H9 (cell line): ENCODE data around the gene GAREM2. TPM values are rescaled to one million over a fixed set of nuclear protein-coding genes. Genes with fewer than 3 reads are reported as not detected.

Experiments
- DNase-seq: peaks from one replicate; pipeline ENCODE4 v3.0.0-alpha.2; 2017
- H2AFZ ChIP-seq: one replicate; pipeline ENCODE4 v1.6.1; 2013; ENCODE audit warnings: mild to moderate bottlenecking, low read length, control low read depth, moderate library complexity
- H2AK5ac ChIP-seq: 2 replicates; pipeline ENCODE4 v1.6.1; 2013; ENCODE audit warnings: low read length, control low read depth, mixed read lengths; ENCODE audit not compliant: insufficient read length
- H2BK120ac ChIP-seq: one replicate; pipeline ENCODE4 v1.6.1; 2013; ENCODE audit warnings: low read depth, mild to moderate bottlenecking, low read length, control low read depth, inconsistent platforms; ENCODE audit not compliant: poor library complexity, severe bottlenecking
- H2BK12ac ChIP-seq: 2 replicates; pipeline ENCODE4 v1.6.1; 2013; ENCODE audit warnings: low read length, control low read depth, mixed read lengths, low read depth; ENCODE audit not compliant: insufficient read length
- H2BK15ac ChIP-seq: 2 replicates; pipeline ENCODE4 v1.6.1; 2013; ENCODE audit warnings: low read depth, low read length, control low read depth
- H2BK20ac ChIP-seq: one replicate; pipeline ENCODE4 v1.6.1; 2013; ENCODE audit warnings: low read depth, mild to moderate bottlenecking, low read length, control low read depth, inconsistent platforms; ENCODE audit not compliant: poor library complexity, severe bottlenecking
- H2BK5ac ChIP-seq: 2 replicates; pipeline ENCODE4 v1.6.1; 2013; ENCODE audit warnings: low read length, control low read depth, mixed read lengths; ENCODE audit not compliant: insufficient read length
- H3K14ac ChIP-seq: 2 replicates; pipeline ENCODE4 v1.6.1; 2013; ENCODE audit warnings: low read length, control low read depth; ENCODE audit not compliant: insufficient read depth
- H3K18ac ChIP-seq: 2 replicates; pipeline ENCODE4 v1.6.1; 2013; ENCODE audit warnings: low read depth, mild to moderate bottlenecking, mixed read lengths, low read length, control low read depth; ENCODE audit not compliant: insufficient read length
- H3K23ac ChIP-seq: 2 replicates; pipeline ENCODE4 v1.6.1; 2013; ENCODE audit warnings: low read length, control low read depth, mixed read lengths, low read depth; ENCODE audit not compliant: insufficient read length
- H3K23me2 ChIP-seq: 2 replicates; pipeline ENCODE4 v1.6.1; 2013; ENCODE audit warnings: low read depth, mild to moderate bottlenecking, mixed read lengths, low read length, control low read depth; ENCODE audit not compliant: insufficient read length, poor library complexity, severe bottlenecking
- H3K27ac ChIP-seq: 2 replicates; pipeline ENCODE4 v1.5.1; 2013; ENCODE audit warnings: low read length, control low read depth, mixed read lengths, low read depth; ENCODE audit not compliant: insufficient read length
- H3K27me3 ChIP-seq: 2 replicates; pipeline ENCODE4 v1.6.1; 2013; ENCODE audit warnings: low read length, control low read depth, inconsistent platforms; ENCODE audit not compliant: insufficient read depth
- H3K4ac ChIP-seq: 2 replicates; pipeline ENCODE4 v1.6.1; 2013; ENCODE audit warnings: low read depth, mild to moderate bottlenecking, control low read depth, inconsistent platforms, low read length, moderate library complexity
- H3K4me1 ChIP-seq: 2 replicates; pipeline ENCODE4 v1.6.1; 2013; ENCODE audit warnings: low read length, control low read depth, inconsistent platforms; ENCODE audit not compliant: insufficient read depth
- H3K4me2 ChIP-seq: 2 replicates; pipeline ENCODE4 v1.6.1; 2013; ENCODE audit warnings: low read length, control low read depth, mixed read lengths; ENCODE audit not compliant: insufficient read length, insufficient read depth
- H3K56ac ChIP-seq: 2 replicates; pipeline ENCODE4 v1.6.1; 2013; ENCODE audit warnings: low read depth, mild to moderate bottlenecking, mixed read lengths, low read length, control low read depth; ENCODE audit not compliant: insufficient read length
- H3K79me1 ChIP-seq: 2 replicates; pipeline ENCODE4 v1.6.1; 2013; ENCODE audit warnings: low read depth, mild to moderate bottlenecking, moderate library complexity, low read length, control low read depth, inconsistent platforms; ENCODE audit not compliant: insufficient read depth, poor library complexity, severe bottlenecking
- H3K79me2 ChIP-seq: 2 replicates; pipeline ENCODE4 v1.6.1; 2013; ENCODE audit warnings: low read length, control low read depth, inconsistent platforms; ENCODE audit not compliant: insufficient read depth
- H3K9ac ChIP-seq: 2 replicates; pipeline ENCODE4 v1.6.1; 2013; ENCODE audit warnings: low read length, control low read depth, mixed read lengths; ENCODE audit not compliant: insufficient read length; ENCODE audit errors: extremely low read depth
- H3K9me3 ChIP-seq: one replicate; pipeline ENCODE4 v1.6.1; 2013; ENCODE audit warnings: low read depth, low read length, inconsistent platforms; ENCODE audit not compliant: control insufficient read depth
- H3T11ph ChIP-seq: one replicate; pipeline ENCODE4 v1.6.1; 2013; ENCODE audit warnings: mild to moderate bottlenecking, low read length, control low read depth, inconsistent platforms
- H4K20me1 ChIP-seq: one replicate; pipeline ENCODE4 v1.6.1; 2013; ENCODE audit not compliant: control insufficient read depth, insufficient read length, insufficient read depth
- H4K5ac ChIP-seq: 2 replicates; pipeline ENCODE4 v1.6.1; 2013; ENCODE audit warnings: low read depth, mild to moderate bottlenecking, mixed read lengths, low read length, control low read depth; ENCODE audit not compliant: insufficient read length
- H4K8ac ChIP-seq: replicated peaks from 2 replicates; pipeline ENCODE4 v1.6.1; 2013; ENCODE audit warnings: low read length, control low read depth, mixed read lengths, low read depth; ENCODE audit not compliant: insufficient read length
- H4K91ac ChIP-seq: 2 replicates; pipeline ENCODE4 v1.6.1; 2013; ENCODE audit warnings: low read depth, mild to moderate bottlenecking, moderate library complexity, mixed read lengths, low read length, control low read depth; ENCODE audit not compliant: insufficient read length
- H3K27ac Mint-ChIP-seq, 3 experiments: 2 replicates in 2 of 3; 3 replicates in 1 of 3; pipeline ENCODE4 v1.8.0; 2020 to 2021; ENCODE audit warnings: mixed read lengths in 3 of 3, mild to moderate bottlenecking in 1 of 3, moderate library complexity in 1 of 3
- H3K27me3 Mint-ChIP-seq: 2 replicates; pipeline ENCODE4 v1.8.0; 2021; ENCODE audit warnings: low read depth, mild to moderate bottlenecking, moderate library complexity, mixed read lengths
- H3K36me3 Mint-ChIP-seq, 3 experiments: 2 replicates in 2 of 3; 3 replicates in 1 of 3; pipeline ENCODE4 v1.8.0; 2020 to 2021; ENCODE audit warnings: low read depth in 3 of 3, mixed read lengths in 3 of 3; ENCODE audit not compliant: insufficient read depth in 1 of 3
- H3K4me1 Mint-ChIP-seq, 2 experiments: 2 replicates each; pipeline ENCODE4 v1.8.0; 2020; ENCODE audit warnings: mixed read lengths in 2 of 2
- H3K4me3 Mint-ChIP-seq, 2 experiments: 2 replicates in 1 of 2; 3 replicates in 1 of 2; pipeline ENCODE4 v1.8.0; 2020 to 2021; ENCODE audit warnings: mild to moderate bottlenecking in 2 of 2, mixed read lengths in 2 of 2, moderate library complexity in 1 of 2
- H3K9me3 Mint-ChIP-seq, 2 experiments: 2 replicates in 1 of 2; 3 replicates in 1 of 2; pipeline ENCODE4 v1.8.0; 2020; ENCODE audit warnings: mild to moderate bottlenecking in 2 of 2, mixed read lengths in 2 of 2, moderate library complexity in 1 of 2
- WGBS: extraction: QIAGEN DNeasy Blood & Tissue Kit; methylation state at CpG from one replicate; pipeline ENCODE4 v1.1.7; 2013; ENCODE audit warnings: missing lambda C conversion rate, low lambda C conversion rate, mixed read lengths; ENCODE audit not compliant: insufficient read length; ENCODE audit errors: extremely low coverage; 5-methylcytosine and 5-hydroxymethylcytosine counted together
- total RNA-seq: library from RNA; stranded (reverse); gene quantifications from 2 replicates; pipeline ENCODE4 v1.2.1, GENCODE V29; 2021
- TF ChIP-seq, protein P1 (sequence below): fragments of 200-600 bp; sonication (generic); conservative IDR thresholded peaks from 3 replicates; pipeline ENCODE4 v1.8.0; 2021; ENCODE audit warnings: antibody characterized with exemption, mild to moderate bottlenecking

The GAREM2 gene
- total RNA-seq, 1 experiment from 2014 or later = 14.4 TPM

DNA sequence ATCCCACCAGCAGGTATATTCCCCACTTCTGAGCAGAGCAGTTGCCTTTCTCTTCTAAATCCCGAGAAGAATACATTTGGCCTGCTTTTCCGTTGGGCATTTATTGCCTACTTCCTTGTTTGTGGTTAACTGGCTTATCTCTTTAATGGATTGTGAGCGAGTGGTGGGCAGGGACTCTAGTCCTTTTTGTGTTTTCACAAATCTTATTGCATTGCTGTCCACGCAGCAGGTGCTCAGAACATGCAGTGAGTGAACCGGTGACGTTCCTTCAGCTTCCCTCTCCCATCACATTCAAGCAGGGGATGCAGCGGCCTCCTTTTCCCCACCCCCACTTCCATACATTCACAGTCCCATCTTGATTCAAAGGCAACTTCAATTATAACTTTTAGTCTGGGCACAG, 28.9 kb upstream of the GAREM2 start:
- Mint-ChIP-seq H3K36me3 (no peaks in the 10 kb centered on the region), H3K4me1 (peaks cover 4% of the 10 kb centered on the region in 2 experiments), H3K27ac (peak overlapping the region in 1 of 3 experiments; percentile 56; a peak in 1 of 7 replicates), H3K27me3 (peaks cover 1% of the 10 kb centered on the region; the same call in 1 of the 2 replicates), H3K4me3 (no peak overlapping the region), H3K9me3 (no peaks in the 10 kb centered on the region)
- H3K79me2 ChIP-seq = no peaks in the 10 kb centered on the region
- H2BK120ac ChIP-seq = no peak overlapping the region
- no peak overlapping the region for H2AFZ ChIP-seq
- H3K4me2 ChIP-seq = no peak overlapping the region
- H4K8ac ChIP-seq = no peak overlapping the region
- no peak overlapping the region for H2BK15ac ChIP-seq
- H3K4ac ChIP-seq = no peak overlapping the region
- H4K5ac ChIP-seq = no peak overlapping the region
- no peak overlapping the region for H3K23ac ChIP-seq
- H3K56ac ChIP-seq = no peak overlapping the region
- H3K27me3 ChIP-seq = no peaks in the 10 kb centered on the region
- H3K23me2 ChIP-seq = no peaks in the 10 kb centered on the region
- no peak overlapping the region for H2BK5ac ChIP-seq
- no peak overlapping the region for H3K18ac ChIP-seq
- no peak overlapping the region for H3K9ac ChIP-seq
- no CpG with 5 or more reads among the region's 7 CpGs for WGBS
- no peaks in the 10 kb centered on the region for H3K79me1 ChIP-seq
- no peak overlapping the region for H2BK12ac ChIP-seq
- no peak overlapping the region for H3K14ac ChIP-seq
- TF ChIP-seq, protein P1, sequence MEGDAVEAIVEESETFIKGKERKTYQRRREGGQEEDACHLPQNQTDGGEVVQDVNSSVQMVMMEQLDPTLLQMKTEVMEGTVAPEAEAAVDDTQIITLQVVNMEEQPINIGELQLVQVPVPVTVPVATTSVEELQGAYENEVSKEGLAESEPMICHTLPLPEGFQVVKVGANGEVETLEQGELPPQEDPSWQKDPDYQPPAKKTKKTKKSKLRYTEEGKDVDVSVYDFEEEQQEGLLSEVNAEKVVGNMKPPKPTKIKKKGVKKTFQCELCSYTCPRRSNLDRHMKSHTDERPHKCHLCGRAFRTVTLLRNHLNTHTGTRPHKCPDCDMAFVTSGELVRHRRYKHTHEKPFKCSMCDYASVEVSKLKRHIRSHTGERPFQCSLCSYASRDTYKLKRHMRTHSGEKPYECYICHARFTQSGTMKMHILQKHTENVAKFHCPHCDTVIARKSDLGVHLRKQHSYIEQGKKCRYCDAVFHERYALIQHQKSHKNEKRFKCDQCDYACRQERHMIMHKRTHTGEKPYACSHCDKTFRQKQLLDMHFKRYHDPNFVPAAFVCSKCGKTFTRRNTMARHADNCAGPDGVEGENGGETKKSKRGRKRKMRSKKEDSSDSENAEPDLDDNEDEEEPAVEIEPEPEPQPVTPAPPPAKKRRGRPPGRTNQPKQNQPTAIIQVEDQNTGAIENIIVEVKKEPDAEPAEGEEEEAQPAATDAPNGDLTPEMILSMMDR = no peak
- no peak overlapping the region for H4K91ac ChIP-seq
- no peak overlapping the region for H2AK5ac ChIP-seq
- H3T11ph ChIP-seq = no peak overlapping the region
- DNase-seq = no peak
- no peaks in the 10 kb centered on the region for H4K20me1 ChIP-seq
- H3K27ac ChIP-seq = no peak overlapping the region
- H2BK20ac ChIP-seq = no peak overlapping the region
- H3K9me3 ChIP-seq = no peaks in the 10 kb centered on the region
- no peaks in the 10 kb centered on the region; the same call in 1 of the 2 replicates for H3K4me1 ChIP-seq
